Tibial artery (tissue), 4 donors: ENCODE data around the gene DISC1.
"Not testable (repeated sequence)": the region's sequence is repeated elsewhere in the genome, so short reads cannot be mapped to it uniquely, and the experiment has no call there.

Experiments used
- DNase-seq, 2 donors: peaks; one replicate each; pipeline ENCODE4 v3.0.0-alpha.2; 2019
- H3K27ac ChIP-seq, 2 donors: fragments of 200-600 bp; sonication (generic) in 1 of 2; 1 replicate in 1 of 2; 2 replicates in 1 of 2; pipeline ENCODE4 v1.5.1; 2018 to 2019; ENCODE audit warnings: mild to moderate bottlenecking in 1 of 2
- H3K27me3 ChIP-seq, 2 donors: fragments of 200-600 bp; sonication (generic) in 1 of 2; one replicate each; pipeline versions ENCODE4 v1.5.1 to v1.6.0; 2016 to 2019
- H3K36me3 ChIP-seq, 3 donors: fragments of 200-600 bp; sonication (generic) in 2 of 3; one replicate each; pipeline ENCODE4 v1.5.1; 2016 to 2019; ENCODE audit warnings: mild to moderate bottlenecking in 2 of 3
- H3K4me1 ChIP-seq, 4 donors: fragments of 200-600 bp; sonication (generic) in 2 of 4; 1 replicate in 3 of 4; 2 replicates in 1 of 4; pipeline ENCODE4 v1.5.1; 2016 to 2019
- H3K4me3 ChIP-seq, 2 donors: fragments of 200-600 bp; sonication (generic) in 1 of 2; 1 replicate in 1 of 2; 2 replicates in 1 of 2; pipeline ENCODE4 v1.5.1; 2018 to 2019; ENCODE audit warnings: mild to moderate bottlenecking in 2 of 2
- H3K9me3 ChIP-seq, 3 donors: fragments of 200-600 bp; sonication (generic) in 1 of 3; one replicate each; pipeline ENCODE4 v1.5.1; 2016 to 2019
- CTCF ChIP-seq, 2 experiments: fragments of 200-600 bp in 1 of 2; fragments of 450-650 bp in 1 of 2; IDR thresholded peaks; one replicate each; pipeline ENCODE4 v1.5.1; 2017 to 2019; ENCODE audit warnings: antibody characterized with exemption in 2 of 2, mild to moderate bottlenecking in 1 of 2, moderate library complexity in 1 of 2
- intact Hi-C: fragments of 100-400 bp; cut with DNase I; formaldehyde crosslinking; loops from one replicate; pipeline ENCODE4 v1.15.0; 2023; ENCODE audit warnings: low total_unique reads

DISC1 gene

GRCh38 chr1:231761747-231762541, 135.4 kb downstream of the DISC1 start:
- Histone ChIP-seq H3K4me3 (no peak overlapping the region), H3K9me3 (no peaks in the 10 kb centered on the region), H3K4me1 (peaks cover 0 to 3% (median 0%) of the 10 kb centered on the region in 4 donors), H3K36me3 (no peaks in the 10 kb centered on the region), H3K27ac (no peak overlapping the region), H3K27me3 (no peaks in the 10 kb centered on the region)
- TF ChIP-seq CTCF (IDR thresholded peaks at IDR 0.05) = no peak
- intact Hi-C loops = no loop called here
- DNase-seq = no peak

- no peak for TF ChIP-seq CTCF (IDR thresholded peaks at IDR 0.05)
- H3K27me3 ChIP-seq = no peaks in the 10 kb centered on the region
Observed at GRCh38 chr1:231763456-231763855, 136.9 kb downstream of the DISC1 start.

GRCh38 chr1:231765825-231766224, 139.2 kb downstream of the DISC1 start:
- H3K4me3 ChIP-seq, H3K36me3 ChIP-seq, H3K27me3 ChIP-seq, H3K9me3 ChIP-seq, DNase-seq, H3K4me1 ChIP-seq, intact Hi-C loops, H3K27ac ChIP-seq: not testable (repeated sequence)

More at GRCh38 chr1:231763456-231763855, 136.9 kb downstream of the DISC1 start:
- no peak overlapping the region for H3K27ac ChIP-seq
- H3K36me3 ChIP-seq = peaks cover 0 to 3% (median 0%) of the 10 kb centered on the region in 3 donors
- H3K9me3 ChIP-seq = no peaks in the 10 kb centered on the region
- intact Hi-C loops = no loop called here
- H3K4me3 ChIP-seq = no peak overlapping the region
- no peak for DNase-seq
- H3K4me1 ChIP-seq = no peaks in the 10 kb centered on the region

DNA sequence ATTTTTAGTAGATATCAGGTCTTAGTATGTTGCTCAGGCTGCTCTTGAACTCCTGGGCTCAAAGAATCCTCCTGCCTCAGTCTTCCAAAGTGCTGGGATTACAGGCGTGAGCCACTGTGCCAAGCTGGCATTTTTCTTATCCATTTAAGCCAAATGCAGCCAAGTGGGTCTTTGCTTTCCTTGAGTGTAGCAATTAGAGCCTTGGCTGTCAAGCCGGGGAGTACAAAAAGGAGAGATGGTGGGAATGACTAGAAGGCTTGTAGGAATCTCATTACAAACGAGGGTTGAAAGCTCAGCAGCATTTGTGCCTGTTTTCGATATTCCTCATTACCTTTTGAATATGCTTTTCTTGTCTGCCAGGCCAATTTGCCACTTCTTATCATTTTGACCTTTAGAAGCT, 140.9 kb downstream of the DISC1 start:
- no peaks in the 10 kb centered on the region for H3K27me3 ChIP-seq
- intact Hi-C loops = no loop called here
- no peaks in the 10 kb centered on the region for H3K9me3 ChIP-seq
- H3K4me3 ChIP-seq = no peak overlapping the region
- peaks cover 0 to 6% (median 6%) of the 10 kb centered on the region in 3 donors for H3K36me3 ChIP-seq
- no peak for DNase-seq
- H3K4me1 ChIP-seq = no peaks in the 10 kb centered on the region
- no peak overlapping the region for H3K27ac ChIP-seq
- TF ChIP-seq CTCF (IDR thresholded peaks at IDR 0.05) = no peak

DNA sequence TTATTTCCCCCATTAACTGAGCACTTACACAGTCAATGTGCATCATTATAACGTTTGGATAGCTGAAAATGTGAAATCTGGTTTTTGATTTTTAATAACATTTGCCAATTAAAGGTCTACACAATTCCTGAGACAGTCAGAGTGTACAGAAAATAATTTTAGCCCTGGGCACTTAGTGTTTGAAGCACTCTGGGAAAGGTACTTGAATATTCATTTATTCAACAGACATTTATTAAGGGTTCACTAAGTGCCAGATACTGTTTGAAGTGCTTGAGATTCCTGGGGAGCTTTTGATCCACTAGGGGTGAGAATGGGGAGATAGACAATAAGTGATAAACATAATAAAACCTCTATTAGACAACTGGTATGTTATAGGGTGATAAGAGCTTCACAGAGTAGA, 141.8 kb downstream of the DISC1 start:
- no peak overlapping the region for H3K4me3 ChIP-seq
- intact Hi-C loops = no loop called here
- TF ChIP-seq CTCF (IDR thresholded peaks at IDR 0.05) = no peak

GRCh38 chr1:231770506-231771175, 144.1 kb downstream of the DISC1 start:
- H3K27ac ChIP-seq = no peak overlapping the region
- no peak for DNase-seq
- no peaks in the 10 kb centered on the region for H3K27me3 ChIP-seq
- H3K9me3 ChIP-seq = no peaks in the 10 kb centered on the region
- peaks cover 0 to 8% (median 6%) of the 10 kb centered on the region in 3 donors for H3K36me3 ChIP-seq
- no peak for TF ChIP-seq CTCF (IDR thresholded peaks at IDR 0.05)
- H3K4me3 ChIP-seq = no peak overlapping the region
- intact Hi-C loops = no loop called here
- H3K4me1 ChIP-seq = no peaks in the 10 kb centered on the region

More for the DNA sequence above, 141.8 kb downstream of the DISC1 start:
- peaks cover 0 to 8% (median 6%) of the 10 kb centered on the region in 3 donors for H3K36me3 ChIP-seq
- no peaks in the 10 kb centered on the region for H3K27me3 ChIP-seq
- no peak for DNase-seq
- H3K9me3 ChIP-seq = no peaks in the 10 kb centered on the region
- H3K4me1 ChIP-seq = no peaks in the 10 kb centered on the region
- no peak overlapping the region for H3K27ac ChIP-seq
